ENCODE measurements around the gene DECR2. TPM values are rescaled to one million over a fixed set of nuclear protein-coding genes. Genes with fewer than 3 reads are reported as not detected.

Gene DECR2
- total and polyA plus RNA-seq, 2 experiments from 2014 or later = 54.5 to 80.5 TPM

DNA sequence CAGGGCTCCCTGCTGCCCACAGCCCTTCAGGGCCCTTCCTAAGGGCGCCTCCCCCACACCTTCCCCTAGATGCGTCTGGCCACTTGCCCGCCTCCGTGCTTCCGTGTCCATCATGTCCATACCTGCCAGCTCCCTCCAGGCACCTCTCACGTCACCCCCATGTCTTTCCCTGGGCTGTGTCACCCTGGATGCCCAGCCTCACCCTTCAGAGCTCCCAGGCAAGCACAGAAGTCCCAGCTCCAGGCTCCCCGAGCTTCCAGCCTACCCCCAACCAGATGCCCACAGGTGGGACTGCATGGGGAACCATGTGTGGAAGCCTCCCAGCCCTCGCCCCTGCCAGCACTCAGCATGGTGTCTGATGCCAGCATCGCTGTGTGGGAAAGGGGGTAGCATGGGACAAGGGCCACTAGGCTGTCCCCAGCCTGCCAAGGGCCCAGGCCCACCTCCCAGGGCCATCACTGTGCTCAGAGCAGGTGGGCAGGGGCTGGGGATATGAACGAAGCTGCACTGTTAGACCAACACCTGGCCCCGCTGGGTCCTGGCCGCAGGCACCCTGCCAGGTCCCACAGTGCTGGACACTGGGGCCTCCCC lies 47.3 kb upstream of the DECR2 start:
- H3K9me3 ChIP-seq (ENCODE audit: low read depth) = no peaks in the 10 kb centered on the region
- no peaks in the 10 kb centered on the region for H3K36me3 ChIP-seq (replicated peaks; ENCODE audit: insufficient read depth, low read depth)
- no peak overlapping the region for H3K27ac ChIP-seq
- peaks cover 11% of the 10 kb centered on the region for H3K4me1 ChIP-seq (ENCODE audit: insufficient read depth)
- H4K20me1 ChIP-seq (ENCODE audit: insufficient read depth, poor library complexity, severe bottlenecking) = peaks cover 24% of the 10 kb centered on the region
- H2AFZ ChIP-seq = no peak overlapping the region
- no peak overlapping the region for H3K4me2 ChIP-seq
- 94% methylated on average over 12 of the region's 12 CpGs for WGBS (ENCODE audit: low lambda C conversion rate, missing lambda C conversion rate)
- peaks cover 25% of the 10 kb centered on the region for H3K79me2 ChIP-seq
- no peak for TF ChIP-seq EZH2phosphoT487 (IDR thresholded peaks at IDR 0.05; ENCODE audit: low read depth, severe bottlenecking, unreplicated experiment)
- TF ChIP-seq EZH2 (IDR thresholded peaks at IDR 0.05; ENCODE audit: borderline replicate concordance) = no peak
- TF ChIP-seq, protein P1, sequence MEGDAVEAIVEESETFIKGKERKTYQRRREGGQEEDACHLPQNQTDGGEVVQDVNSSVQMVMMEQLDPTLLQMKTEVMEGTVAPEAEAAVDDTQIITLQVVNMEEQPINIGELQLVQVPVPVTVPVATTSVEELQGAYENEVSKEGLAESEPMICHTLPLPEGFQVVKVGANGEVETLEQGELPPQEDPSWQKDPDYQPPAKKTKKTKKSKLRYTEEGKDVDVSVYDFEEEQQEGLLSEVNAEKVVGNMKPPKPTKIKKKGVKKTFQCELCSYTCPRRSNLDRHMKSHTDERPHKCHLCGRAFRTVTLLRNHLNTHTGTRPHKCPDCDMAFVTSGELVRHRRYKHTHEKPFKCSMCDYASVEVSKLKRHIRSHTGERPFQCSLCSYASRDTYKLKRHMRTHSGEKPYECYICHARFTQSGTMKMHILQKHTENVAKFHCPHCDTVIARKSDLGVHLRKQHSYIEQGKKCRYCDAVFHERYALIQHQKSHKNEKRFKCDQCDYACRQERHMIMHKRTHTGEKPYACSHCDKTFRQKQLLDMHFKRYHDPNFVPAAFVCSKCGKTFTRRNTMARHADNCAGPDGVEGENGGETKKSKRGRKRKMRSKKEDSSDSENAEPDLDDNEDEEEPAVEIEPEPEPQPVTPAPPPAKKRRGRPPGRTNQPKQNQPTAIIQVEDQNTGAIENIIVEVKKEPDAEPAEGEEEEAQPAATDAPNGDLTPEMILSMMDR (IDR thresholded peaks at IDR 0.05; ENCODE audit: poor library complexity) = no peak
- H3K9me2 ChIP-seq (replicated peaks; ENCODE audit: insufficient read depth) = no peaks in the 10 kb centered on the region
- H3K27me3 ChIP-seq = no peaks in the 10 kb centered on the region
- no peak overlapping the region for H3K4me3 ChIP-seq
- DNase-seq (ENCODE audit: low spot score) = no peak

DNA sequence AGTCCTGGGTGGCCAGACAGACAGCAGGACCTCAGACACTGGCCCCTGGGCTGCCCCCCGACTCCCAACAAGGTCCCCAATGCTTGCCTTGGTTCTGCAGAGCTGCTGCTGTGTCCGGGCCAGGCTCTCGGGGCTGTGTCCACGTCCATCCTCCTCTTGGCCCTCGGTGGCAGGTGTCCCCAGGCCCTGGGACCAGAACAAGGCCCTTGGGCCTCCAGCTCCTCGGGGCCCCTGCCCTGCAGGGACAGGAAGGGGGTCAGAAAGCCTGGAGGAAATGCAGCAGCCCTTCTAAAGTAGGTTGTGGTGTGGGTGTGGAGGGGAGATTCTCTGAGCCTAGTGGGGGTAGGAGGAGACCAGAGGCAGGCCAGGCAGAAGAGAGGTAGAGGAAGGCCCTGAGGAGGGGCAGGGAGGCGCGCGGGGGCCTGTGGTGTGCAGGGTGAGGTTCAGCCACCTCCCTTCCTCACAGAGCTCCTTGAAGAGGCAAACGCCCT lies 46.7 kb upstream of the DECR2 start:
- Histone ChIP-seq H3K9me3 (ENCODE audit: low read depth) (no peaks in the 10 kb centered on the region), H3K27me3 (no peaks in the 10 kb centered on the region), H3K4me1 (ENCODE audit: insufficient read depth) (peaks cover 11% of the 10 kb centered on the region), H3K4me2 (no peak overlapping the region), H4K20me1 (ENCODE audit: insufficient read depth, poor library complexity, severe bottlenecking) (peaks cover 19% of the 10 kb centered on the region), H3K79me2 (peaks cover 19% of the 10 kb centered on the region), H3K36me3 (replicated peaks; ENCODE audit: insufficient read depth, low read depth) (no peaks in the 10 kb centered on the region), H3K4me3 (no peak overlapping the region), H2AFZ (no peak overlapping the region), H3K9me2 (replicated peaks; ENCODE audit: insufficient read depth) (no peaks in the 10 kb centered on the region), H3K27ac (no peak overlapping the region)
- WGBS (ENCODE audit: low lambda C conversion rate, missing lambda C conversion rate) = 95% methylated on average over 10 of the region's 10 CpGs
- TF ChIP-seq, protein P1 (IDR thresholded peaks at IDR 0.05; ENCODE audit: poor library complexity) = no peak
- no peak for TF ChIP-seq EZH2phosphoT487 (IDR thresholded peaks at IDR 0.05; ENCODE audit: low read depth, severe bottlenecking, unreplicated experiment)
- TF ChIP-seq EZH2 (IDR thresholded peaks at IDR 0.05; ENCODE audit: borderline replicate concordance) = no peak
- no peak for DNase-seq (ENCODE audit: low spot score)

DNA sequence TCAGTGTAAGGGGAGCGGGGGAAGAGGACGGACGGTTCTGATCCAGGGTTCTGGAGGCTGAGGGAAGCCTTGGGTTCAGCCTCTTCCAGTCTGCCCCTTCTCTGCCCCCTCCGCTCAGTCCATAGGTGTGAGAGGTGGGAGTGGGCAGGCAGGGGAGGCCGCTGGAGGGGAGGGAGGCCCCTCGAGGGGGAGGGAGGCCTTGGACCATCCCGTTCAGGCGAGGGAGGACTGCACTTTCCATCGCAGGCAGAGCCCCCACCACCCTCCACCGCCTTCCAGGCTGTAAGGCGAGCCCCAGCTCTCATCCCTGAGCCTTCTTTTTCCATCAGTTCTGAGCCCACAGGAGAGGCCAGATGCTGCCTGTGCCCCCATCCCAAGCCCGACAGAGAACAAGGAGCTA lies 44.9 kb upstream of the DECR2 start:
- no peak overlapping the region for H3K27ac ChIP-seq
- peaks cover 1% of the 10 kb centered on the region for H3K79me2 ChIP-seq
- H3K4me1 ChIP-seq (ENCODE audit: insufficient read depth) = no peaks in the 10 kb centered on the region
- H3K36me3 ChIP-seq (replicated peaks; ENCODE audit: insufficient read depth, low read depth) = no peaks in the 10 kb centered on the region
- H4K20me1 ChIP-seq (ENCODE audit: insufficient read depth, poor library complexity, severe bottlenecking) = peaks cover 2% of the 10 kb centered on the region
- no peak overlapping the region for H3K4me3 ChIP-seq
- DNase-seq (ENCODE audit: low spot score) = no peak
- H3K4me2 ChIP-seq = no peak overlapping the region
- no peak overlapping the region for H2AFZ ChIP-seq
- H3K9me3 ChIP-seq (ENCODE audit: low read depth) = no peaks in the 10 kb centered on the region
- no peaks in the 10 kb centered on the region for H3K9me2 ChIP-seq (replicated peaks; ENCODE audit: insufficient read depth)
- no peaks in the 10 kb centered on the region for H3K27me3 ChIP-seq
- 82% methylated on average over 8 of the region's 12 CpGs for WGBS (ENCODE audit: low lambda C conversion rate, missing lambda C conversion rate)
- TF ChIP-seq EZH2phosphoT487 (IDR thresholded peaks at IDR 0.05; ENCODE audit: low read depth, severe bottlenecking, unreplicated experiment) = no peak
- no peak for TF ChIP-seq EZH2 (IDR thresholded peaks at IDR 0.05; ENCODE audit: borderline replicate concordance)
- TF ChIP-seq, protein P1 (IDR thresholded peaks at IDR 0.05; ENCODE audit: poor library complexity) = no peak
